H9 (cell line): Measurements from ENCODE around the gene TP73. TPM values are rescaled to one million over a fixed set of nuclear protein-coding genes. Genes with fewer than 3 reads are reported as not detected.

Experiments used
- DNase-seq: peaks from one replicate; pipeline ENCODE4 v3.0.0-alpha.2; 2017
- H2AFZ ChIP-seq: one replicate; pipeline ENCODE4 v1.6.1; 2013; ENCODE audit warnings: mild to moderate bottlenecking, low read length, control low read depth, moderate library complexity
- H2AK5ac ChIP-seq: 2 replicates; pipeline ENCODE4 v1.6.1; 2013; ENCODE audit warnings: low read length, control low read depth, mixed read lengths; ENCODE audit not compliant: insufficient read length
- H2BK120ac ChIP-seq: one replicate; pipeline ENCODE4 v1.6.1; 2013; ENCODE audit warnings: low read depth, mild to moderate bottlenecking, low read length, control low read depth, inconsistent platforms; ENCODE audit not compliant: poor library complexity, severe bottlenecking
- H2BK12ac ChIP-seq: 2 replicates; pipeline ENCODE4 v1.6.1; 2013; ENCODE audit warnings: low read length, control low read depth, mixed read lengths, low read depth; ENCODE audit not compliant: insufficient read length
- H2BK15ac ChIP-seq: 2 replicates; pipeline ENCODE4 v1.6.1; 2013; ENCODE audit warnings: low read depth, low read length, control low read depth
- H2BK20ac ChIP-seq: one replicate; pipeline ENCODE4 v1.6.1; 2013; ENCODE audit warnings: low read depth, mild to moderate bottlenecking, low read length, control low read depth, inconsistent platforms; ENCODE audit not compliant: poor library complexity, severe bottlenecking
- H2BK5ac ChIP-seq: 2 replicates; pipeline ENCODE4 v1.6.1; 2013; ENCODE audit warnings: low read length, control low read depth, mixed read lengths; ENCODE audit not compliant: insufficient read length
- H3K14ac ChIP-seq: 2 replicates; pipeline ENCODE4 v1.6.1; 2013; ENCODE audit warnings: low read length, control low read depth; ENCODE audit not compliant: insufficient read depth
- H3K18ac ChIP-seq: 2 replicates; pipeline ENCODE4 v1.6.1; 2013; ENCODE audit warnings: low read depth, mild to moderate bottlenecking, mixed read lengths, low read length, control low read depth; ENCODE audit not compliant: insufficient read length
- H3K23ac ChIP-seq: 2 replicates; pipeline ENCODE4 v1.6.1; 2013; ENCODE audit warnings: low read length, control low read depth, mixed read lengths, low read depth; ENCODE audit not compliant: insufficient read length
- H3K23me2 ChIP-seq: 2 replicates; pipeline ENCODE4 v1.6.1; 2013; ENCODE audit warnings: low read depth, mild to moderate bottlenecking, mixed read lengths, low read length, control low read depth; ENCODE audit not compliant: insufficient read length, poor library complexity, severe bottlenecking
- H3K27ac ChIP-seq: 2 replicates; pipeline ENCODE4 v1.5.1; 2013; ENCODE audit warnings: low read length, control low read depth, mixed read lengths, low read depth; ENCODE audit not compliant: insufficient read length
- H3K27me3 ChIP-seq: 2 replicates; pipeline ENCODE4 v1.6.1; 2013; ENCODE audit warnings: low read length, control low read depth, inconsistent platforms; ENCODE audit not compliant: insufficient read depth
- H3K4ac ChIP-seq: 2 replicates; pipeline ENCODE4 v1.6.1; 2013; ENCODE audit warnings: low read depth, mild to moderate bottlenecking, control low read depth, inconsistent platforms, low read length, moderate library complexity
- H3K4me1 ChIP-seq: 2 replicates; pipeline ENCODE4 v1.6.1; 2013; ENCODE audit warnings: low read length, control low read depth, inconsistent platforms; ENCODE audit not compliant: insufficient read depth
- H3K4me2 ChIP-seq: 2 replicates; pipeline ENCODE4 v1.6.1; 2013; ENCODE audit warnings: low read length, control low read depth, mixed read lengths; ENCODE audit not compliant: insufficient read length, insufficient read depth
- H3K56ac ChIP-seq: 2 replicates; pipeline ENCODE4 v1.6.1; 2013; ENCODE audit warnings: low read depth, mild to moderate bottlenecking, mixed read lengths, low read length, control low read depth; ENCODE audit not compliant: insufficient read length
- H3K79me1 ChIP-seq: 2 replicates; pipeline ENCODE4 v1.6.1; 2013; ENCODE audit warnings: low read depth, mild to moderate bottlenecking, moderate library complexity, low read length, control low read depth, inconsistent platforms; ENCODE audit not compliant: insufficient read depth, poor library complexity, severe bottlenecking
- H3K79me2 ChIP-seq: 2 replicates; pipeline ENCODE4 v1.6.1; 2013; ENCODE audit warnings: low read length, control low read depth, inconsistent platforms; ENCODE audit not compliant: insufficient read depth
- H3K9ac ChIP-seq: 2 replicates; pipeline ENCODE4 v1.6.1; 2013; ENCODE audit warnings: low read length, control low read depth, mixed read lengths; ENCODE audit not compliant: insufficient read length; ENCODE audit errors: extremely low read depth
- H3K9me3 ChIP-seq: one replicate; pipeline ENCODE4 v1.6.1; 2013; ENCODE audit warnings: low read depth, low read length, inconsistent platforms; ENCODE audit not compliant: control insufficient read depth
- H3T11ph ChIP-seq: one replicate; pipeline ENCODE4 v1.6.1; 2013; ENCODE audit warnings: mild to moderate bottlenecking, low read length, control low read depth, inconsistent platforms
- H4K20me1 ChIP-seq: one replicate; pipeline ENCODE4 v1.6.1; 2013; ENCODE audit not compliant: control insufficient read depth, insufficient read length, insufficient read depth
- H4K5ac ChIP-seq: 2 replicates; pipeline ENCODE4 v1.6.1; 2013; ENCODE audit warnings: low read depth, mild to moderate bottlenecking, mixed read lengths, low read length, control low read depth; ENCODE audit not compliant: insufficient read length
- H4K8ac ChIP-seq: replicated peaks from 2 replicates; pipeline ENCODE4 v1.6.1; 2013; ENCODE audit warnings: low read length, control low read depth, mixed read lengths, low read depth; ENCODE audit not compliant: insufficient read length
- H4K91ac ChIP-seq: 2 replicates; pipeline ENCODE4 v1.6.1; 2013; ENCODE audit warnings: low read depth, mild to moderate bottlenecking, moderate library complexity, mixed read lengths, low read length, control low read depth; ENCODE audit not compliant: insufficient read length
- H3K27ac Mint-ChIP-seq, 3 experiments: 2 replicates in 2 of 3; 3 replicates in 1 of 3; pipeline ENCODE4 v1.8.0; 2020 to 2021; ENCODE audit warnings: mixed read lengths in 3 of 3, mild to moderate bottlenecking in 1 of 3, moderate library complexity in 1 of 3
- H3K27me3 Mint-ChIP-seq: 2 replicates; pipeline ENCODE4 v1.8.0; 2021; ENCODE audit warnings: low read depth, mild to moderate bottlenecking, moderate library complexity, mixed read lengths
- H3K36me3 Mint-ChIP-seq, 3 experiments: 2 replicates in 2 of 3; 3 replicates in 1 of 3; pipeline ENCODE4 v1.8.0; 2020 to 2021; ENCODE audit warnings: low read depth in 3 of 3, mixed read lengths in 3 of 3; ENCODE audit not compliant: insufficient read depth in 1 of 3
- H3K4me1 Mint-ChIP-seq, 2 experiments: 2 replicates each; pipeline ENCODE4 v1.8.0; 2020; ENCODE audit warnings: mixed read lengths in 2 of 2
- H3K4me3 Mint-ChIP-seq, 2 experiments: 2 replicates in 1 of 2; 3 replicates in 1 of 2; pipeline ENCODE4 v1.8.0; 2020 to 2021; ENCODE audit warnings: mild to moderate bottlenecking in 2 of 2, mixed read lengths in 2 of 2, moderate library complexity in 1 of 2
- H3K9me3 Mint-ChIP-seq, 2 experiments: 2 replicates in 1 of 2; 3 replicates in 1 of 2; pipeline ENCODE4 v1.8.0; 2020; ENCODE audit warnings: mild to moderate bottlenecking in 2 of 2, mixed read lengths in 2 of 2, moderate library complexity in 1 of 2
- WGBS: extraction: QIAGEN DNeasy Blood & Tissue Kit; methylation state at CpG from one replicate; pipeline ENCODE4 v1.1.7; 2013; ENCODE audit warnings: missing lambda C conversion rate, low lambda C conversion rate, mixed read lengths; ENCODE audit not compliant: insufficient read length; ENCODE audit errors: extremely low coverage; 5-methylcytosine and 5-hydroxymethylcytosine counted together
- total RNA-seq: library from RNA; stranded (reverse); gene quantifications from 2 replicates; pipeline ENCODE4 v1.2.1, GENCODE V29; 2021
- TF ChIP-seq, protein P1 (sequence below): fragments of 200-600 bp; sonication (generic); conservative IDR thresholded peaks from 3 replicates; pipeline ENCODE4 v1.8.0; 2021; ENCODE audit warnings: antibody characterized with exemption, mild to moderate bottlenecking

The TP73 gene
- total RNA-seq, 1 experiment from 2014 or later: 4.7 TPM

DNA sequence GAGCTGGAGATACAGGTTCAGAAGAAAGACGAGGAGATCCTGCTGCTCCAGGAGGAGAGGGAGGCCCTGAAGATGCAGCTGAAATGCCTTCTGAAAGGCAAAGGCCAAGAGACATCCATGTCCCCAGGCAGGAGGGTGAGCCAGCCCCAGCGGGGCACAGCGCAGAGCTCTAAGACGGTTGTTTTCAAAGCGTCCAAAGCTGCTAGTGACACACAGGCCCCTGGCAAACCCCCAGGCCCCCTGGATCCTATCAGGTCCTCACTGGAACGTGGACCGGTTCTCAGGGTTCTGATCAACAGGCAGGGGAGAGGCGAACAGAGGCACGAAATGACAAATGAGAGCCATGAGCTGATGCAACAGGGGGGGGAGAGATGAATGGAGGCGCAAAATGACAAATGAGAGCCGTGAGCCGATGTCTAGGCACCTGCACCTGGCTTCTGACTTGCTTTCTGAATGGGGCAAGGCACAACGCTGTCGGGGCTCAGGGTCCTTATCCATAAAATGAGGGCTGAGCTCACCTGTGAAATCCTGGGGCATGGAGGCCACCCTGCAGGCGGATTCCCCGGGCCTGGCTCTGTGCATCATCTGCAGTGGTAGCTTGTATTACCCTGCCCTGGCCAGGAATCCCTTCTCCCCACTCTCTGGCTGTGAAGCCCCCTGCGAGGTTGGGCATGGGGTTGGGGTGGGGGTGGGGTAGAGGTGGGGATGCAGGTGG lies 109.1 kb downstream of the TP73 start:
- WGBS: no CpG with 5 or more reads among the region's 17 CpGs
- no peak overlapping the region for H2AFZ ChIP-seq
- H3K4me1 Mint-ChIP-seq: peaks cover 0 to 3% of the 10 kb centered on the region in 2 experiments; a peak in 3 of 4 replicates

More for the DNA sequence above, 109.1 kb downstream of the TP73 start:
- Histone ChIP-seq H3K27me3 (no peaks in the 10 kb centered on the region), H2BK15ac (no peak overlapping the region), H4K8ac (peak overlapping the region; percentile 10), H3K4me2 (no peak overlapping the region), H3K4me1 (no peaks in the 10 kb centered on the region), H2BK20ac (no peak overlapping the region), H2AK5ac (no peak overlapping the region), H3K27ac (no peak overlapping the region), H3K79me1 (no peaks in the 10 kb centered on the region), H3K56ac (no peak overlapping the region), H3K23me2 (no peaks in the 10 kb centered on the region), H3K79me2 (no peaks in the 10 kb centered on the region), H3K18ac (no peak overlapping the region), H2BK5ac (no peak overlapping the region), H3K9ac (no peak overlapping the region), H4K20me1 (no peaks in the 10 kb centered on the region), H2BK12ac (no peak overlapping the region), H3K23ac (no peak overlapping the region), H3T11ph (no peak overlapping the region), H4K5ac (no peak overlapping the region), H2BK120ac (no peak overlapping the region), H3K14ac (no peak overlapping the region; the same call in 1 of the 2 replicates), H3K9me3 (no peaks in the 10 kb centered on the region), H3K4ac (no peak overlapping the region), H4K91ac (no peak overlapping the region)
- H3K9me3 Mint-ChIP-seq: peaks cover 15 to 18% of the 10 kb centered on the region in 2 experiments; a peak in 4 of 5 replicates
- H3K27ac Mint-ChIP-seq: no peak overlapping the region; a peak in 1 of 7 replicates
- peaks cover 58% of the 10 kb centered on the region for H3K27me3 Mint-ChIP-seq
- TF ChIP-seq, protein P1, sequence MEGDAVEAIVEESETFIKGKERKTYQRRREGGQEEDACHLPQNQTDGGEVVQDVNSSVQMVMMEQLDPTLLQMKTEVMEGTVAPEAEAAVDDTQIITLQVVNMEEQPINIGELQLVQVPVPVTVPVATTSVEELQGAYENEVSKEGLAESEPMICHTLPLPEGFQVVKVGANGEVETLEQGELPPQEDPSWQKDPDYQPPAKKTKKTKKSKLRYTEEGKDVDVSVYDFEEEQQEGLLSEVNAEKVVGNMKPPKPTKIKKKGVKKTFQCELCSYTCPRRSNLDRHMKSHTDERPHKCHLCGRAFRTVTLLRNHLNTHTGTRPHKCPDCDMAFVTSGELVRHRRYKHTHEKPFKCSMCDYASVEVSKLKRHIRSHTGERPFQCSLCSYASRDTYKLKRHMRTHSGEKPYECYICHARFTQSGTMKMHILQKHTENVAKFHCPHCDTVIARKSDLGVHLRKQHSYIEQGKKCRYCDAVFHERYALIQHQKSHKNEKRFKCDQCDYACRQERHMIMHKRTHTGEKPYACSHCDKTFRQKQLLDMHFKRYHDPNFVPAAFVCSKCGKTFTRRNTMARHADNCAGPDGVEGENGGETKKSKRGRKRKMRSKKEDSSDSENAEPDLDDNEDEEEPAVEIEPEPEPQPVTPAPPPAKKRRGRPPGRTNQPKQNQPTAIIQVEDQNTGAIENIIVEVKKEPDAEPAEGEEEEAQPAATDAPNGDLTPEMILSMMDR: no peak
- H3K36me3 Mint-ChIP-seq: peaks cover 0 to 6% (median 5%) of the 10 kb centered on the region in 3 experiments; a peak in 5 of 7 replicates
- no peak overlapping the region for H3K4me3 Mint-ChIP-seq
- DNase-seq: no peak
